BJ (cell line): ENCODE results near the gene FAM107B. TPM values are rescaled to one million over a fixed set of nuclear protein-coding genes. Genes with fewer than 3 reads are reported as not detected.

Experiments used
- CTCF ChIA-PET: fragments of 350-600 bp; formaldehyde crosslinking; extraction: SDS; loops from one replicate; lab custom pipeline; 2021; ENCODE audit warnings: antibody characterized with exemption, inconsistent platforms; lab: Yijun Ruan, JAX
- POLR2A ChIA-PET: fragments of 300-600 bp; sonication (Branson Sonifier 250); formaldehyde crosslinking; extraction: SDS; loops from one replicate; lab custom pipeline; 2021; ENCODE audit warnings: antibody characterized with exemption; lab: Charles Lee
- DNase-seq: peaks from one replicate; pipeline ENCODE4 v3.0.0-alpha.2; 2011; ENCODE audit warnings: low read depth
- H3K27me3 ChIP-seq: 2 replicates; pipeline ENCODE4 v1.6.0; 2011; ENCODE audit warnings: low read length; ENCODE audit not compliant: control insufficient read depth, insufficient read depth
- H3K36me3 ChIP-seq: 2 replicates; pipeline ENCODE4 v1.5.1; 2011; ENCODE audit warnings: low read length; ENCODE audit not compliant: control insufficient read depth, insufficient read depth
- H3K4me3 ChIP-seq: 2 replicates; pipeline ENCODE4 v1.5.1; 2011; ENCODE audit warnings: low read depth, mild to moderate bottlenecking, control low read depth, low read length
- polyA plus RNA-seq: library from polyadenylated mRNA; depleted of rRNA; stranded (reverse); fragments of >200 nt; gene quantifications from 2 replicates; pipeline ENCODE4 v1.2.3, GENCODE V29; 2011
- TF ChIP-seq, protein P1 (sequence below): IDR thresholded peaks from 2 replicates; pipeline ENCODE4 v1.5.1; 2011; ENCODE audit warnings: low read depth, mild to moderate bottlenecking, control low read depth, inconsistent platforms, low read length, moderate library complexity; ENCODE audit not compliant: insufficient read depth

FAM107B gene
- polyA plus RNA-seq, 1 experiment: 11.3 TPM

GRCh38 chr10:14625192-14625631 is 149.5 kb downstream of the FAM107B start:
- Histone ChIP-seq H3K4me3 (no peak overlapping the region), H3K36me3 (no peaks in the 10 kb centered on the region), H3K27me3 (no peaks in the 10 kb centered on the region)
- no peak for DNase-seq
- TF ChIP-seq, protein P1, sequence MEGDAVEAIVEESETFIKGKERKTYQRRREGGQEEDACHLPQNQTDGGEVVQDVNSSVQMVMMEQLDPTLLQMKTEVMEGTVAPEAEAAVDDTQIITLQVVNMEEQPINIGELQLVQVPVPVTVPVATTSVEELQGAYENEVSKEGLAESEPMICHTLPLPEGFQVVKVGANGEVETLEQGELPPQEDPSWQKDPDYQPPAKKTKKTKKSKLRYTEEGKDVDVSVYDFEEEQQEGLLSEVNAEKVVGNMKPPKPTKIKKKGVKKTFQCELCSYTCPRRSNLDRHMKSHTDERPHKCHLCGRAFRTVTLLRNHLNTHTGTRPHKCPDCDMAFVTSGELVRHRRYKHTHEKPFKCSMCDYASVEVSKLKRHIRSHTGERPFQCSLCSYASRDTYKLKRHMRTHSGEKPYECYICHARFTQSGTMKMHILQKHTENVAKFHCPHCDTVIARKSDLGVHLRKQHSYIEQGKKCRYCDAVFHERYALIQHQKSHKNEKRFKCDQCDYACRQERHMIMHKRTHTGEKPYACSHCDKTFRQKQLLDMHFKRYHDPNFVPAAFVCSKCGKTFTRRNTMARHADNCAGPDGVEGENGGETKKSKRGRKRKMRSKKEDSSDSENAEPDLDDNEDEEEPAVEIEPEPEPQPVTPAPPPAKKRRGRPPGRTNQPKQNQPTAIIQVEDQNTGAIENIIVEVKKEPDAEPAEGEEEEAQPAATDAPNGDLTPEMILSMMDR: no peak
- POLR2A ChIA-PET: no interaction called here
- CTCF ChIA-PET: no interaction called here

DNA sequence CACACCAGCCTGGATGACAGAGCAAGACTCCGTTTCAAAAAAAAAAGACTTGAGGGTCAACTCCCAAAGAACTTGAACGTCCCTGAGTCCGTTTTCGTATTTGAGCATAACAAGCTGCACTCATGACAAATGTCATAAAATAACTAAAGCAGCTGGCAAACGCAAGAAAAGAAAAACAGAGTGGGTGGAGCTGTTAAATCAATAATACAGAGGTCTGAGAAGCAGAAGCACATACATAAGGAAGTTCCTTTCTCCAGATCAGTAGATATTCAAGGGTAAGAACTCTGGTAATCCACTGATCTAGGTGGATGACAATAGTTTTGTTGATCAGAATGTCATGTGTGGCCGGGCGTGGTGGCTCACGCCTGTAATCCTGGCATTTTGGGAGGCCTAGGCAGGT is 150.1 kb downstream of the FAM107B start:
- no peaks in the 10 kb centered on the region for H3K36me3 ChIP-seq
- H3K27me3 ChIP-seq: no peaks in the 10 kb centered on the region
- DNase-seq: no peak
- no peak overlapping the region for H3K4me3 ChIP-seq
- ChIA-PET CTCF (interaction anchor here (1.0 kb wide), 1 partner anchor 12 kb away, joined by 3 read pairs; no protein-coding TSS in a partner anchor), POLR2A (no interaction called here)
- TF ChIP-seq, protein P1: no peak

DNA sequence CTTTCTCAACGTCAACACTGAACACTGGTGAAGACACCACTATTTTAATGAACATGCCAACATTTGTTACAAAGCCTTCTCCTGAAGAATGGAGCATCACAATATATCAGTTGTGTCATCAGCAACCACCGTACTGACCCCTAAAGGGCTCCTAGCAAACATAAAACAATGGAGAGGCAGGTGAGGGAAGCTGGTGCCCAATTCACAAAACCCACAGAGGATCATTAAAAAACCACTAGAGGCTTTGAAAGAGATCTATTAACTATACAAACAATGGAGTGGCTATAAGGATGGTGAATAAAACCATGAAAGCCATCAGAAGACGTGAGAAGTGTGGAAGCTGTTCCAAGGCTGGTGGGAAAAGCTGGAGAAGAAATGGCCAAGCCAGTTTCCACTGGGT is 150.8 kb downstream of the FAM107B start:
- Histone ChIP-seq H3K36me3 (no peaks in the 10 kb centered on the region), H3K4me3 (no peak overlapping the region), H3K27me3 (no peaks in the 10 kb centered on the region)
- TF ChIP-seq, protein P1: no peak
- CTCF ChIA-PET: interaction anchor here (1.0 kb wide), 2 partner anchors 11 to 13 kb away, joined by 3 read pairs; no protein-coding TSS in a partner anchor
- DNase-seq: no peak
- POLR2A ChIA-PET: no interaction called here

- no peak for DNase-seq
- POLR2A ChIA-PET: no interaction called here
- TF ChIP-seq, protein P1: no peak
Observed at GRCh38 chr10:14621037-14621436, 153.7 kb downstream of the FAM107B start.

DNA sequence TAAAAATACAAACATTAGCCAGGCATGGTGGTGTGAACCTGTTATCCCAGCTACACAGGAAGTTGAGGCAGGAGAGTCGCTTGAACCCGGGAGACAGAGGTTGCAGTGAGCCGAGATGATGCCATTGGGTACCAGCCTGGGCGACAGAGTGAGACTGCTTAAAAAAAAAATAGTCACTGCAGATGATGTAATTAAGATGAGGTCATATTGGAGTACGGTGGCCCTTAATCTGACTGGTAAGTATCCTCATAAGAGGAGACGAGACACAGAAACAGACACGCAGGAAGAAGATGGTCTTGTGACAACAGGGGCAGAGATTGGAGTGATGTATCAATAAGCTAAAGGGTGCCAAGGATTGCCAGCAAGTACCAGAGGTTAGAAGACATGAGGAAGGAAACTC is 156.0 kb downstream of the FAM107B start:
- CTCF ChIA-PET: interaction anchor here (0.6 kb wide), 1 partner anchor 82 kb away, joined by 3 read pairs; no protein-coding TSS in a partner anchor
- DNase-seq: no peak
- H3K4me3 ChIP-seq: no peak overlapping the region
- no peaks in the 10 kb centered on the region for H3K36me3 ChIP-seq
- no peaks in the 10 kb centered on the region for H3K27me3 ChIP-seq
- TF ChIP-seq, protein P1: no peak
- POLR2A ChIA-PET: no interaction called here

More at GRCh38 chr10:14621037-14621436, 153.7 kb downstream of the FAM107B start:
- CTCF ChIA-PET: interaction anchor here (0.6 kb wide), 1 partner anchor 420 kb away, joined by 3 read pairs; no protein-coding TSS in a partner anchor
- no peak overlapping the region for H3K4me3 ChIP-seq
- H3K27me3 ChIP-seq: no peaks in the 10 kb centered on the region
- no peaks in the 10 kb centered on the region for H3K36me3 ChIP-seq
